ENCODE measurements around the gene MOAP1. TPM values are rescaled to one million over a fixed set of nuclear protein-coding genes. Genes with fewer than 3 reads are reported as not detected.

Gene MOAP1
- total RNA-seq, 1 experiment from 2014 or later: 17.5 TPM

GRCh38 chr14:93219103-93219726 is 34.5 kb upstream of the MOAP1 start:
- POLR2A ChIA-PET: interaction anchor here (0.6 to 0.8 kb wide), 3 partner anchors 12 to 305 kb away, joined by 3 to 6 read pairs (median 4); partner anchors contain the start of genes GON7 and UBR7
- H3K9me3 Mint-ChIP-seq (ENCODE audit: unreplicated experiment): no peaks in the 10 kb centered on the region
- H3K4me1 Mint-ChIP-seq (ENCODE audit: insufficient read depth, unreplicated experiment): no peaks in the 10 kb centered on the region
- H3K27ac Mint-ChIP-seq (ENCODE audit: low read depth, unreplicated experiment): no peak overlapping the region
- intact Hi-C loops (cut with micrococcal nuclease): loop anchor here (5.0 kb wide), 1 partner anchor 337 kb away; no protein-coding TSS in a partner anchor
- no peak overlapping the region for H3K4me3 Mint-ChIP-seq (ENCODE audit: unreplicated experiment)
- no peaks in the 10 kb centered on the region for H3K27me3 Mint-ChIP-seq (ENCODE audit: insufficient read depth, unreplicated experiment)
- CTCF ChIA-PET: interaction anchor here (0.6 to 2.1 kb wide), 10 partner anchors 11 to 1332 kb away, joined by 3 to 6 read pairs (median 4); no protein-coding TSS in a partner anchor
- no TSS peak for BruUV-seq (replicated peaks)
- TF ChIP-seq CTCF (IDR thresholded peaks at IDR 0.05; ENCODE audit: unreplicated experiment): peak; percentile 78
- DNase-seq (ENCODE audit: unreplicated experiment): peak; percentile 67
- peaks cover 86% of the 10 kb centered on the region for H3K36me3 Mint-ChIP-seq (ENCODE audit: insufficient read depth, unreplicated experiment)

- Mint-ChIP-seq H3K27me3 (ENCODE audit: insufficient read depth, unreplicated experiment) (no peaks in the 10 kb centered on the region), H3K36me3 (ENCODE audit: insufficient read depth, unreplicated experiment) (peaks cover 81% of the 10 kb centered on the region), H3K27ac (ENCODE audit: low read depth, unreplicated experiment) (no peak overlapping the region), H3K4me1 (ENCODE audit: insufficient read depth, unreplicated experiment) (no peaks in the 10 kb centered on the region), H3K4me3 (ENCODE audit: unreplicated experiment) (no peak overlapping the region), H3K9me3 (ENCODE audit: unreplicated experiment) (no peaks in the 10 kb centered on the region)
- ChIA-PET POLR2A (no interaction called here), CTCF (no interaction called here)
- BruUV-seq (replicated peaks): no TSS peak
- DNase-seq (ENCODE audit: unreplicated experiment): no peak
- TF ChIP-seq CTCF (IDR thresholded peaks at IDR 0.05; ENCODE audit: unreplicated experiment): no peak
- intact Hi-C loops (cut with micrococcal nuclease): no loop called here
Measured at GRCh38 chr14:93214598-93214997, 29.9 kb upstream of the MOAP1 start.

DNA sequence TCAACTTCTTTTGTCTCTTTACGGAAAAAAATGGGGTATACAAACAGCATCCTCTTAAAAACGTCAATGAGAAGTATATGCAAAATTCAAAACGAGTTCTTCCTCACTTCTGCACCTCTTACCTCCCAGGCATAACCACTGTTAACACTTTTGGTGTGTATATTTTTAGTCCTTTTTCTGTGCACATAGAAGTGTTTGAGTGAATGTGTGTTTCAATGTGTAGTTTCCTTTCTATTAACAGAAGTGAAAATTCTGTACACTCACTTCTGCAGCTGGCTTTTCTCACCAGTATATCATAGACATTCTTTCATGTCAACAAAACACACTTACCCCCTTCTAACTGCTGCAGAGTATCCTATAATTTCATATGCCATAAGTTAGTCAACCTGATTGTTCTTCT is 27.7 kb upstream of the MOAP1 start:
- Mint-ChIP-seq H3K27me3 (ENCODE audit: insufficient read depth, unreplicated experiment) (no peaks in the 10 kb centered on the region), H3K36me3 (ENCODE audit: insufficient read depth, unreplicated experiment) (peaks cover 60% of the 10 kb centered on the region), H3K4me3 (ENCODE audit: unreplicated experiment) (no peak overlapping the region), H3K9me3 (ENCODE audit: unreplicated experiment) (no peaks in the 10 kb centered on the region), H3K4me1 (ENCODE audit: insufficient read depth, unreplicated experiment) (peaks cover 6% of the 10 kb centered on the region), H3K27ac (ENCODE audit: low read depth, unreplicated experiment) (no peak overlapping the region)
- ChIA-PET CTCF (interaction anchor here (1.0 kb wide), 1 partner anchor 267 kb away, joined by 4 read pairs; no protein-coding TSS in a partner anchor), POLR2A (no interaction called here)
- TF ChIP-seq CTCF (IDR thresholded peaks at IDR 0.05; ENCODE audit: unreplicated experiment): no peak
- no TSS peak for BruUV-seq (replicated peaks)
- intact Hi-C loops (cut with micrococcal nuclease): no loop called here
- no peak for DNase-seq (ENCODE audit: unreplicated experiment)

GRCh38 chr14:93207468-93208308 is 23.0 kb upstream of the MOAP1 start:
- CTCF ChIA-PET: interaction anchor here (0.7 to 4.6 kb wide), 12 partner anchors 9 to 1648 kb away, joined by 3 to 18 read pairs (median 4); no protein-coding TSS in a partner anchor
- DNase-seq (ENCODE audit: unreplicated experiment): peak; percentile 50
- no peaks in the 10 kb centered on the region for H3K27me3 Mint-ChIP-seq (ENCODE audit: insufficient read depth, unreplicated experiment)
- POLR2A ChIA-PET: interaction anchor here (0.6 to 4.7 kb wide), 16 partner anchors 12 to 873 kb away, joined by 3 to 77 read pairs (median 6); partner anchors contain the start of genes DDX24, IFI27L1, LYSET and MOAP1
- peaks cover 12% of the 10 kb centered on the region for H3K4me1 Mint-ChIP-seq (ENCODE audit: insufficient read depth, unreplicated experiment)
- no peaks in the 10 kb centered on the region for H3K9me3 Mint-ChIP-seq (ENCODE audit: unreplicated experiment)
- H3K36me3 Mint-ChIP-seq (ENCODE audit: insufficient read depth, unreplicated experiment): peaks cover 33% of the 10 kb centered on the region
- peak overlapping the region; percentile 98 for H3K27ac Mint-ChIP-seq (ENCODE audit: low read depth, unreplicated experiment)
- BruUV-seq (replicated peaks): no TSS peak
- intact Hi-C loops (cut with micrococcal nuclease): loop anchor here (1.0 to 10.0 kb wide), 3 partner anchors 23 to 337 kb away; partner anchors contain the start of genes LYSET and MOAP1
- peak; percentile 15 for TF ChIP-seq CTCF (IDR thresholded peaks at IDR 0.05; ENCODE audit: unreplicated experiment)
- H3K4me3 Mint-ChIP-seq (ENCODE audit: unreplicated experiment): peak overlapping the region; percentile 97
